Eye (tissue), 1 donor: ENCODE data around the gene MRPL50.

Experiments
- DNase-seq: peaks from one replicate; pipeline ENCODE4 v3.0.0-alpha.2; 2015

The MRPL50 gene

DNA sequence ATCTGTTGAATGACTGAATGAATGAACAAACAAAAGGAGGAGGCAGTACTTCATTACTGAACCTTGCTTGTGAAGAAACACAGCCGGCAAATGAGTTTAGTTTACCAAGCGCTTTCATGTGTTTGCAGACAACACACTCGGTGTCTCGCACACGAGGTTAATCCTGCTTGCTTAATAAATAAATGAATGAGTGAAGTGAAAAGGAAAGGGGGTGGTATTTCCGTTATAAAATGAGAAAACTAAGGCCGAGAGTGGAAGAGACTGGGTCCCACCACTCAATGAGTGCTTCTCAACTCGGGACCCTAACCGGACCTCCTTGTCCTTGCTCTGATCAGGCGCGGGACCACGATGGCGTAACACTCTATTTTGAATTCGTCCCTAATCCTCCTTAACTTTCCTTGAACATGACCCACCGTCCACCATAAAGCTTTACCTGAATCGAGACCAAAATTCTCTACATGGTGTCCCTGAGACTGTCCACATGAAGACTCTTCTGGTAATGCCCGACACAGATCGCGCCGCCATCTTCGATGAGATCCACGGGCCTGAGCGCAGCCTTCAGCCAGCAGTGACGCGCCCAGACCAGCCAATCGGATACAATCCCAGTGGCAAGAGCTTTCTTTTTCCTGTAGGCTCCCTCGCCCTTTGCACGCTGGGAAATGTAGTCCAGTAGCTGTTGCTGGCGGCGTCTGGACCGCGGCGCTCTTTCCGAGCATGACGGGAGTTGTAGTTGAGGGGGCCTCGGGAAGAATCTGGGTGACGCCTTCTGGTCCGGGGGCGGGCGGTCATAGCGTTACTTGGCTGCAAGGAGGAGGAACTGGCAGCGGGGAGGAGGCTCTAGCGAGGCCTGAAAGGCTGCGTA is at the start of gene MRPL50, which contains the start of gene ZNF189:
Gene MRPL50 (minus strand): TSS at position 551 of the 862 bp plus-strand sequence. CDS start 26 bp downstream, at position 525.
Gene ZNF189 (plus strand): TSS at position 784 of the 862 bp plus-strand sequence. CDS start 306 bp downstream, outside the sequence.
- peak; percentile 100 for DNase-seq

DNA sequence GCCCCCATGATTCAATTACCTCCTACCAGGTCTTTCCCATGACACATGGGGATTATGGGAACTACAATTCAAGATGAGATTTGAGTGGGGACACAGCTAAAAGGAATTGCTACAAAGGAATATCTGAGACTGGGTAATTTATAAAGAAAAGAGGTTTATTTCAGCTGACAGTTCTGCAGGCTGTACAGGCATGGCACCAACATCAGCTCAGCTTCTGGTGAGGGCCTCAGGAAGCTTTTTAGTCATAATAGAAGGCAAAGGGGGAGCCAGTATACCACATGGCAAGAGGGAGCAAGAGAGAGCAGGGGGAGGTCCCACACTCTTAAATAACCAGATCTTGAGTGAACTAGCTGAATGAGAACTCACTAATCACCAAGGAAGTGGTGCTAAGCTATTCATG is 48.3 kb upstream of the MRPL50 start:
- no peak for DNase-seq

DNA sequence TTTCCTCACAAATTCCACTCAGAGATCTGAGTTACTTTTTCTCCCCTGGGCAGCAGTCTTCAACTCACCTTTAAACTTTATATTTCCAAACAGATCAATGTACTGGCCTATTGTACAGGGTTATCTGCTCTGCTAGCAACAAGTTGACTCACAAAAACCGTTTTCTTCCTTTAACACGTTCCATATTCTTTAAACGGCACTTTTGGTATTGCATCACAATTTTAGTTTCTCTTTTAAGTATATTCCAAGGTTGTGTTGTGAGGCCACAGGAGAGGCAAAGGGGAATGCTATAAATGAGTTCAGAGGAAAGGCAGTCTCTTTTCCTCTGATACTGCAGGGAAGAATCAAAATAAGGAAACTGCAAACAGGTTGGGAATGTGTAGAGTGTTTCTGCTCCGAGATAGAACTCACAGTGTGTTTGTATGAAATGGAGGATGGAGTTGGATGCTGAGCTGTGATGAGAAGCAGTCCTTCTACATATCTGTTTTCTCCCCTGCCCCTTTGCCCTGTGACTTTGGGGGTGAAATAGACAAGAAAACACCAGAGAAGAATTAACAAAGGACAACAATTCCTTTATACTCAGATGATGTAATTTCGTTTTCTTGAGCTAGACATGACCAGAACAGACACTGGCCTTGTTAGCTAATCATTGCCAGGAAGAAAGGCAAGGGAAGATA is 47.1 kb upstream of the MRPL50 start:
- no peak for DNase-seq

DNA sequence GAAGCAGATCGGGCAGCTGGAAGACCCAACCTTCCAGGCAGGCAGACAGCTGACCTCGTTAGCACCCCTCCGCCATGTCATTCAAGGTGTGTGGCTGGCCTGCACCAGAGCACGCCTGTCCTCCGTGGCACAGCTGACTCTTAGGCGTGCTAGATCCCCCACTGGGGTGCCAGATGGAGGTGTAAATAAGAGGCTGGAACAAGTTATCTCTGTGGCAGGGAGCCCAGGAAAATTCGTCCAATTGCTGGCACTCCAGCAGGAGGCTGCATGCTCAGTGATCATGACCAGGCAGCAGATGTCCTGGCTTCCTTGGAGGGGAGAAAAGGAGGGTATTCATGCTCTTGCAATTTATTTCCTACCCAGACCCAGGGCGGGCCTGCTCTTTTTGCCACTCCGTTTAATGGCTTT is 45.0 kb upstream of the MRPL50 start:
- DNase-seq = peak; percentile 40

DNA sequence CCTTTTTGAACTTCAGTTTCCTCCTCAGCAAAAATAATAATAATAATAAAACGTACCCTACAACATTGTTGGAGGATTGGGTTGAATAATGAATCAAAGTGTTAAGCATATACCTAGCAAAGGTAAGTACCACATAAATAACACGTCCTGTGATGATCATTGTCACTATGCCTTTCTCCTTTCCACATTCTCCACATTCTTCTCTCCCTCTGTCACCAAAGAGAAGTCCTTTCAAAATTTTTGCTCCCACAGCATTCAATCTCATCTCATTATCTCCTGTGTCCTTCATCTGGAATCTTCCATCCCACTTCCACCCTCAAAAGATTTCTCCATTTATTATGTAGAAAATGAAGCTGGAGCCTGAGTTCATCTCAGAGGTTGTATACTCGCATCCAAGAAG is 44.3 kb upstream of the MRPL50 start:
- DNase-seq = no peak

DNA sequence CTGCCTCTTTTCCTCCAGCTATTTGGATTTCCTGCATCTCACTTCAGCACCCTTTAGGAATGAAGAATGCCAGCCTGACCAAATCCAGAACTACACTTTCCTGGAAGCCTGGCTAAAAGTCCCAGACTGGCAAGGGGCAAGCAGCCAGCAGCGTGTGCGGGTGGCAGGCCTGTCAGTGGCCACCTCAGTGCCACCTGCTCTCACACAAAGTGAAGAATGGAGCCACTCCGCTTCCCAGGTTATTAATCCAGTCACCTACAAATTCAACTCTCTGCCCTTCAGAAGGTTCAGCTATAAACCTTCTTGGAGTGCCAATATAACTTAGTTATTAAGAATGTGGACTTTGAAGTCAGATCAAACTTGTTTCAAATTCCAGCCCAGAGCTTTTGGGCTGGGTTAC is 43.9 kb upstream of the MRPL50 start:
- DNase-seq = no peak

DNA sequence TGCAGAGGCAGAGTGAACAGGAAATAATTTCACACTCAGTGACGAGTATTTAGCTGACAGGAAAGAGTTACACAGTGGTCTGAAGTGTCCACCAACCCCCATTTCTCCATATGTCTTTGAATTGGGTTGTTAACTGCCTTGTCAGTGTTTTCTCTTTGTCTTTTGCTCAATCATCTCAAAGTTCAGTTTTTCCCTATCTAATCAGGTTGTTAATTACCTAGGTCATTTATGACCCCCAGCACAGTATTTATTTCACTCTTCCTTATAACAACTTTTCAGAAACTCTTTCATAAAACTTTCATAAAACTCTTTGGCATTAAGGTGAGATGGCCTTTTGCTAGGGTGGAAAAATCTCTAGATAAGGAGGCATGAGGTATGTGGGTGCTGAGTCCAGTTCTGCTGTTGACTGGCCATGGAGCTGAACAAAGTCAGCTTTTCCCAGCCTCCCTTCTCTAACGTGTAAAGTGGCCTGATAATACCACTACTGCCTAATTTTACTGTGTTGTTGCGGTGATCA is 42.4 kb upstream of the MRPL50 start:
- no peak for DNase-seq

DNA sequence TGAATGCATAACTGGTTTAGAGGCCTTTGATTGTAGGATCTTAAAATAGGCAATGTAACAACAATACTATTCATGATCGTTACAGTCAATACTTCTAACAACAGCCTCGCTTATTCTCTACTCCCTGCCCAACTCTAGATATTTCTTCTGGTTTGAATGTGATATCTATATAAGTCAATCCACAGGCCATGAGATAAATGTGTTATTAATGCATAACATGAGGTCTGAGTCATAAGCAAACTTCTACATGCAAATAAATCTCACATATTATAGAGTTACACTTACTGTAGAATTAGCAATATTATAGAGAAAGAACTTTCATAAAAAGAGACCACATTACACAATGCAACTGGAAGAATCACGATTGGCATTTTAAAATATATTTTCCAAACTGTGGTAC is 40.1 kb upstream of the MRPL50 start:
- DNase-seq = no peak

DNA sequence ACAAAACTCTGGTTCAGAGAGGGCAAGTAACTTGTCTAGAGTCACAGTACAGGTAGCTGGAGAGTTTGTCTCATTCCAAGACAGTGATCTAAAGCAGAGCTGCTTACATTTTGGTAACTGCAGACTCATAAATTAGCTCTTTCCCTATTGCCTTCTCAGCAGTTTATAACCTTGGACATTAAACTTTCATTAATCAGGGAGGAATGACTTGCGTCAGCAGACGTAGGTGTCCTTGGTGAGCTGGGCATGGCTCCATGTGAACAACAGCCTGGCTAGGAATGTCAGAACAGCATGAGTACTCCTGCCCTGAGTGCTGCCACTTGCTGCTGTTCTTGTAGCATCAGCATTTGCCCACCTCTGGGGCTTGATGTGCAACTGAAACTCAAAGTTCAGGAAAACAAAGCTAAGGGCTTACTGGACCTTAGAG is 39.4 kb upstream of the MRPL50 start:
- DNase-seq = no peak

DNA sequence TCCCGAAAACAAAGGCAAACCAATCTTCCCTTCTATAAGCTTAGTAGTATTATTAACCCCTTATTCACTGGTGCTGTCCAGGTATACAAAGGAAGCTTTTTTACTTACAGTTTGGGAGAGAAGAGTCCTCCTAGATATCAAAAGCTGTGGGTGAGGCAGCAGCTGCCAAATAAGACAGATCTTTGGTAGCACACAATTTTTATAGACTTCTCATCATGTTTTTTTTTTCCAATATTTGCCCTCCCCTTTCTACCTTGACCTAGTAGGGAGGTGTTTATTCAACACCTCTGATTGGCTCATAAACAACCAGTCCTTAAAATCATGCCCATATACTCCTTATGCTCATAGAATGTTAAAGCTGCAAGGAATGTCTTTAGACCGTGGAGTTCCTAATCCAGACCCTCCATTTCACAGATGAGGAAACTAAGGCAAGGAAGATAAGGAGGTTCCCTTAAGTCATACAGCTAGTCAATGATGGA is 37.2 kb upstream of the MRPL50 start, which contains the start of gene ALDOB:
Gene ALDOB (minus strand): TSS at position 174 of the 479 bp plus-strand sequence. CDS start 4,887 bp downstream, outside the sequence.
- no peak for DNase-seq

DNA sequence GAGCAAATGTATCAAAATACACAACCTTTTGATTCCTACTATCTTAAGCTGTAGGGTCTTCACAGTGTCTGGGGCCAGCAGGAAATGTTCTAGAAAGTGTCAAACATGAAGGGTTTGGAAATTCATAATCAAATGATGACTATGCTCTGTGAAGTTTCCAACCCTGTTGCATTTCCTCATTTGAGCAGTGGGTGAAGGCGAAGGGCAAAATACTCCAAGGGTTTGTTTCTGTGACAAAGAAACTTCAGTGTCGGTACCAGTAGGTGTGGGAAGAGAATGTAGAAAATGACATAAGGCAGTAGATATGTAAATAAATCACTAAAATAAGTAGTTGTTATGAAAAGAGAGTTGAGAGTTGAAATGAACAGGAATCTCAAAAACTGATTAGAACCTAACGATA is 36.6 kb upstream of the MRPL50 start:
- DNase-seq = no peak

DNA sequence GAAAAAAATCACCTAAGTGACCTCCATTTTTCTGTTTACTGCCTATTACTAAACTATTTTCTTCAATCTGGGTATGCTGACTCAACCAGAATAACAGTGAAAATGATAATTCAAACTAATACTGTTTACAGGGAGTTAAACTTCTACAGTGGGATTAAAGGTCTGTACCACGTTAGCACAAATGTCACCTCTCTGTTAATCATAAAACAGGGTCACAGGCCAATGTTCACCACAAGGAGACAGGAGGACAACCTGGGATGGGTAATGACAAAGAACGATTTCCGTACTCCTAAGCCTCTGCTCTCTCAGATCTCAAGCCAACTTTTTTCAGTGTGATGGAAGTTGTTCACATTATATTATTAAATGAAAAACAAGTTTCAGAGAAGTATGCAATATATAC is 34.8 kb upstream of the MRPL50 start:
- DNase-seq = no peak

DNA sequence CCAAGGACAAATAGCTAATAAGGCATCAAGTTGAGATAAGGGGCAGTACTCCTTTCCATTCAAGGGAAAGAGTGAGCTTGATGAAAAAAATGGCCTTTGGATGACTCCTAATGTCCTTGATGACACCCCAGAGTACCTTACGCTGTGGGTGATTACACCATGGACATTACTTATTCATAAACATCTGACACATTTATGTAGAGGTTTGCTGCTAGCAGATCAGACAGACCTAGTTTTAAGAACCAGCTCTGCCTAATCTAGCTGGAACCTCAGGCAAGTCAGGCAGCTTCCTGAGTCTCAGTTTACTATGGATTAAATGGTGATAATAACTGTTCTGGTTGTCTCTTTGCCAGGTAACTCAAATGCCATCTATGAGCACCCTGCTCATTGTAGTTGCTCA is 34.3 kb upstream of the MRPL50 start:
- DNase-seq = no peak

DNA sequence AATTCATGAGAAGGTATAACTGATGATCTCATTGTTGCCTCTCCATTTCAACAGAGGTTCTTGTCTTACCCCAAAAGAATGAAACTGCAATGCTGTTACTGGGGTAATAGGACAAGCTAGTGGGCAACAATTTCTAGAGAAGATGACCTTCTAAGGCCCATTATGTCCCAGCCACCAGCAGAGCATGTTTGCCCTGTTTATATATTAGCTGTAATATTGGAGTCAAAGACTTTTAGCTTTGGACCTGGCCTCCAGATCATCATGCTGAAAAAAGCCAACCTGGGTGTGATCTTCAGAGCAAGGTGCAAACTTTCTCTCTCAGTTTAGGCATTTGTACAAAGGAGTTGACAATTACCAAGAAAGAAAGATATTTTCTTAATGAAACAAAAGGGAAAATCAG is 33.8 kb upstream of the MRPL50 start:
- DNase-seq = no peak

DNA sequence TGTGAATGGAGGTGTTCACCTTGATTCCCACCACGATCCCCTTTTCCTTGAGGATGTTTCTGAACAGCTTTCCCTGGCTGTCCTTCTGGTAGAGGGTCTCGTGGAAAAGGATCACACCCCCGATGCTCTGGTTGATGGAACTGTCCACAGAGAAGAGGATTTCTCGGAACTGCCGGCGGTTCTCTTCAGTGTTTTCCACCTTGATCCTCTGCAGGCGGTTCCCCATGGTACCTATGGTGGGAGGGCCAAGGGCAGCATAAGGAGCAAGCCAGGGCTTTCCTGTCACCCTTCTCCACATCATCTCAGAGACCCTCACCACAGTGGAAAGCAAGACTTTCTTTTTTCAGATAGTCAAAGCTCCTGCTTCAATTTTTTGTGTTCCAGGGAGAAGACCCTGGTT is 31.3 kb upstream of the MRPL50 start:
- no peak for DNase-seq

DNA sequence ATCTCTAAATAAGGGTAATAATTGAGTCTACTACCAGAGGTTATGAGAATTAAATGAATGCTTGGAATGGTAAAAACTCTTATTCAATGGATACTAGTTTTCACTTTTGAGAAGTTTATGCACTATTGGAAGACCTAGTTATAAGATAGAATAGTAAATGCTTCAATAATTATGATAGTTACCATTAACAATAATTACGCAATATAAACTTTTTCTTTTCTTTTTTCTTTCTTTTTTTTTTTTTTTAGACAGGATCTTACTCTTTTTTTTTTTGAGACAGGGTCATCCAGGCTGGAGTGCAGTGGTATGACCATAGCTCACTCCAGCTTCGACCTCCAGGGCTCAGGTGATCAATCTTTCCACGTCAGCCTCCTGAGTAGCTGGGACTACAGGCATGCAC is 30.5 kb upstream of the MRPL50 start:
- no peak for DNase-seq

DNA sequence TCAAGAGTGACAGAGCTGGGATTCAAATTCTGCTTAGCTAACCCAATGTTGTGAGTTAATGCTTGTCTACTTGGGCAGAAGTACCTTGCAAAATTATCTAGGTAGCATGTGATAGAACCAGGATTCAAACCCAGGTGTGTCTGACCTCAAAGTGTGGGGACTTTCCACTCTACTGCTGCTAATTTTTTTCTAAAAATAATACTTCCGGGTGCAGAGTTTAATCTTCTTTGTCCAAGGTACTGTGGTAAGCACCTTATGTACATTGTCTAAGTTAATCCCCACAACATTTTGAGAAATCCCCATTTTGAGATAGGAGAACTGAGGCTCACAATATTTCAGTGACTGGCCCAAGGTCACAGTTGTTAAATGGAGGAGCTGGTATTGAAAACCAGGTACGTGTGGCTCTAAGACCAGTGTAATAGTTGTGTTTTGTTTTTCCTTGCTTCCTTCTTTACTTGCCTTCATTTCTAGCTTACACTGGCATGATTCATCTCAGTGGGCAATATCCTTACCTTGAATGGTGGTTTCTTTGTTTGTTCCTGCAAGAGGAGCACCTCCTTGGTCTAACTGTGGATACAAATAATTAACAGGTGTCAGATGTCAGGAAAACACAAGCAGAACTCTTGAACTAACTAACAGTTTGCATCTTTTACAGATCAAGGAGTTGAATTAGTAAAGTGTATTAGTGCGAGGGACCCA is 29.7 kb upstream of the MRPL50 start:
- no peak for DNase-seq

DNA sequence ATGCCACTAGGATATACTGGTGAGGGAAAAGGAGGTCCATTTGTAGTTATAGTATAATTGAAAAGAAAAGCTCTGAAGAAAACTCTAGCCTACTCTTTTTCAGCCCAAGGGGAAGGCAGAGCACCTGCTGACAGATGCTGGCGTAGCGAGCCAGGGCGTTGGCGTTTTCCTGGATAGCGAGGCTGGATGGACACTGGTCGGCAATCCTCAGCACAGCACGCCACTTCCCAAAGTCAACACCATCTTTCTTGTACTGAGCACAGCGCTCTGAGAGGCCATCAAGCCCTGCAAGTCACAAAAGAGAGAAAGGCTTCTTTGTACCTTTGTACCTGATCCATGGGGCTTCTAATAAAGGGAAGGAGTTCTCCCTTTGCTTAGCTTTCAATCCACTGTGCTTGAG is 28.9 kb upstream of the MRPL50 start:
- DNase-seq = no peak

DNA sequence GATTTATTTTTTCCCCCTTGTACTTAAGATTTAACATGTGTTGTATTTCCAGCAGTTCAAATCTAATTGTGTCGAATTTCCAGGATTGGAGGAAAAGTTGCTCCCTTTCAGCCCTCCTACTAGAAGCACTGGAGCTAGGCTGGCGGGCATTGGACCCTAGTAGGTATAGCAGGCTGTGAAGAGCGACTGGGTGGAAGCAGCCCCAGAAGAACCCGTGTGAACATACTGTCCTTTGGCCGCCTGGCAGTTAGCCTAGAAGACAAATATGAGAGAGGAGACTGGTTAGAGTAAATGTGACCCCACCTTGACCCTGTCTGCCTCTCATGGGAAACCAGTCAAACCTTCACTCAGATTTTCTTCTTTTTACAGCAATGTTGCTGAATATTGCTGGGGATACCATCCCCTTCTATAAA is 23.2 kb upstream of the MRPL50 start:
- DNase-seq = no peak

DNA sequence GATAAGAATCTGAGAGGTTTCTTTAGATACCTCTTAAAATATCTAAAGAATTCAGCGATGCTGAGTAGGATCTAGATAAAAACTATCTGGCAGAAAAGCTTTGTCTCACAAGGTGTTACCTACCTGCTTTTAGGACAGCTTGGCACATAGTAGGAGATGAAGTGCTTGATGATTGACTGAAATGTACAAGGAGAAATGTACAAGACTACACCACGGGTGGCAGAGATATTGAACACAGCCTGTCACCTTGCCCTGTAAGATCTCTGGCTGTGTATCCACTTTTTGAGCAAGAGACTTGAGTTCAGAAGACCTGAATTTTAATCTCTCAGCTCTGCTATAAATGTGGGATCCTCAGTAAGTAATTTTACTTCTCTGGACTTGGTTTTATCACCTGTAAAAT is 21.4 kb upstream of the MRPL50 start:
- no peak for DNase-seq

DNA sequence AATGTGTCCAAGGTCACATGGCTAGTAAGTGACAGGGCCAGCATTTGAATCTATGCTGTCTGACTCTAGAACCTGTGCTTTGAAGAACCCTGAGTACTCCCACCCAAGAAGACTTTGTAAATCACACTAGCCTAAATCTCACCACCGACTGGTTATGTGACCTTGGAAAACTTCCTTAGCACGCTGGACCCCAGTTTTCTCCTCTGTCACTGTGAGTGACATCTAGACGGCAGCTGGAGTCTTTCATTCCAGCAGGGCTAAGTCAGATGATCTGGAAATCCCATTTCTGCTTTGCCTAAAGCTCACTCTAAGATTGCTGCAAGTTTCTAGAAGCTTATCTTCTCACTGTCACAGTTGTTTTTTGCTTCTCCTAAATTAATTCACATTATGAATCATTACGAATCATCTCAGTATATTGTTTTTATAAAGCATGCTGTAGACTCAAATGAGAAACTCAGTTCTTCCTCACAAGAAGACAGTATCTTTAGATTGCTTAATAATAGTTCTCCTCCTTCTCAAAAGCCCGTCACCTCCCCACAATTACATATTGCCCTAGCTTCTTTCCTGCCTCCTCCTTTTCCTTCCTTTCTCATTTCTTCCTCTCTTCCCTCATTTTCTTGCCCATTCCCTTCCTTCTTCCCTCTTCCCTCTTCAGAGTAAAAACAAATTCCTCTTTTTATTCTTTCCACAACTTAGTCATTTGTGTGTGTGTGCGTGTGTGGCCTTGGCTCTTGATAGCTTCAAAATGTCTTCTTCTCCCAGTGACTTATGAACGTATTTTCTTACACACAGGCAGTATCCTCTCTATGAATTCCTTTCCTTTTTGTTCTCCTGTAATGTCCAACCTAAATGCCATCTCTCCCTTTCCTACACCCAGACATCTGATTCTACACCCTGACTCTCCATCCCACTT is 20.4 kb upstream of the MRPL50 start:
- DNase-seq = no peak

DNA sequence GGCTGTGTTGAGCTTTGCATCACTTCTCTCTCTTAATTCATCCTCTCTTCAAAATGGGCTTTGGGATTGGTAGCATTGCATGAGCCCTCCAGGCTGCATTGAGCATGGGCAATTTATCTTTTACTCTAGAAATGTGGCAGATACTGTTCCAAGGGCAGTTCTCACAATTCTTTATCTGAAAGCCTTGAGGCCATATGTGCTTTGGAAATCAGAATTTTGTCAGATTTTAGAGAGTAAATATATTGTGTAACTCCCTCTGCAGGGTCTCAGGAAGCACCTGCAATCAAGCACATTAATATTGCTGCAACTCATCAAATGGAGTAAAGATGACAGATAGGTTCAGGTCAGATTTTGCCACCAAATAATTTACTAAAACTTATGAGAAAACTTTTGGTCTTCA is 19.6 kb upstream of the MRPL50 start:
- DNase-seq = no peak
